NT2/D1 (cell line): ENCODE measurements around the gene SLC20A1.

ENCODE experiments used
- DNase-seq: peaks from one replicate; pipeline ENCODE4 v3.0.0-alpha.2; 2011; ENCODE audit warnings: low read depth, low spot score
- H3K27me3 ChIP-seq: 2 replicates; pipeline ENCODE4 v1.6.0; 2011; ENCODE audit warnings: mild to moderate bottlenecking; ENCODE audit not compliant: insufficient read length, insufficient read depth
- H3K36me3 ChIP-seq: 2 replicates; pipeline ENCODE4 v1.6.1; 2011; ENCODE audit warnings: mild to moderate bottlenecking, low read length, mixed read lengths; ENCODE audit not compliant: insufficient read depth, insufficient read length
- H3K4me1 ChIP-seq: 2 replicates; pipeline ENCODE4 v1.5.1; 2011; ENCODE audit not compliant: insufficient read depth, insufficient read length
- H3K4me3 ChIP-seq: 2 replicates; pipeline ENCODE4 v1.5.1; 2011; ENCODE audit warnings: low read depth; ENCODE audit not compliant: insufficient read length
- H3K9ac ChIP-seq: 2 replicates; pipeline ENCODE4 v1.6.0; 2011; ENCODE audit warnings: low read depth; ENCODE audit not compliant: insufficient read length
- H3K9me3 ChIP-seq: 2 replicates; pipeline ENCODE4 v1.5.1; 2011; ENCODE audit warnings: mild to moderate bottlenecking, low read length; ENCODE audit not compliant: insufficient read depth
- SUZ12 ChIP-seq: IDR thresholded peaks from 2 replicates; pipeline ENCODE4 v1.6.1; 2011; ENCODE audit not compliant: insufficient read length, insufficient read depth; ENCODE audit errors: extremely low read depth
- YY1 ChIP-seq: IDR thresholded peaks from 2 replicates; pipeline ENCODE4 v1.6.1; 2011; ENCODE audit not compliant: insufficient read length, insufficient read depth
- ZNF274 ChIP-seq: IDR thresholded peaks from 2 replicates; pipeline ENCODE4 v1.6.1; 2011; ENCODE audit warnings: mild to moderate bottlenecking, low read depth, low read length

SLC20A1 gene, protein sequence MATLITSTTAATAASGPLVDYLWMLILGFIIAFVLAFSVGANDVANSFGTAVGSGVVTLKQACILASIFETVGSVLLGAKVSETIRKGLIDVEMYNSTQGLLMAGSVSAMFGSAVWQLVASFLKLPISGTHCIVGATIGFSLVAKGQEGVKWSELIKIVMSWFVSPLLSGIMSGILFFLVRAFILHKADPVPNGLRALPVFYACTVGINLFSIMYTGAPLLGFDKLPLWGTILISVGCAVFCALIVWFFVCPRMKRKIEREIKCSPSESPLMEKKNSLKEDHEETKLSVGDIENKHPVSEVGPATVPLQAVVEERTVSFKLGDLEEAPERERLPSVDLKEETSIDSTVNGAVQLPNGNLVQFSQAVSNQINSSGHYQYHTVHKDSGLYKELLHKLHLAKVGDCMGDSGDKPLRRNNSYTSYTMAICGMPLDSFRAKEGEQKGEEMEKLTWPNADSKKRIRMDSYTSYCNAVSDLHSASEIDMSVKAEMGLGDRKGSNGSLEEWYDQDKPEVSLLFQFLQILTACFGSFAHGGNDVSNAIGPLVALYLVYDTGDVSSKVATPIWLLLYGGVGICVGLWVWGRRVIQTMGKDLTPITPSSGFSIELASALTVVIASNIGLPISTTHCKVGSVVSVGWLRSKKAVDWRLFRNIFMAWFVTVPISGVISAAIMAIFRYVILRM

DNA sequence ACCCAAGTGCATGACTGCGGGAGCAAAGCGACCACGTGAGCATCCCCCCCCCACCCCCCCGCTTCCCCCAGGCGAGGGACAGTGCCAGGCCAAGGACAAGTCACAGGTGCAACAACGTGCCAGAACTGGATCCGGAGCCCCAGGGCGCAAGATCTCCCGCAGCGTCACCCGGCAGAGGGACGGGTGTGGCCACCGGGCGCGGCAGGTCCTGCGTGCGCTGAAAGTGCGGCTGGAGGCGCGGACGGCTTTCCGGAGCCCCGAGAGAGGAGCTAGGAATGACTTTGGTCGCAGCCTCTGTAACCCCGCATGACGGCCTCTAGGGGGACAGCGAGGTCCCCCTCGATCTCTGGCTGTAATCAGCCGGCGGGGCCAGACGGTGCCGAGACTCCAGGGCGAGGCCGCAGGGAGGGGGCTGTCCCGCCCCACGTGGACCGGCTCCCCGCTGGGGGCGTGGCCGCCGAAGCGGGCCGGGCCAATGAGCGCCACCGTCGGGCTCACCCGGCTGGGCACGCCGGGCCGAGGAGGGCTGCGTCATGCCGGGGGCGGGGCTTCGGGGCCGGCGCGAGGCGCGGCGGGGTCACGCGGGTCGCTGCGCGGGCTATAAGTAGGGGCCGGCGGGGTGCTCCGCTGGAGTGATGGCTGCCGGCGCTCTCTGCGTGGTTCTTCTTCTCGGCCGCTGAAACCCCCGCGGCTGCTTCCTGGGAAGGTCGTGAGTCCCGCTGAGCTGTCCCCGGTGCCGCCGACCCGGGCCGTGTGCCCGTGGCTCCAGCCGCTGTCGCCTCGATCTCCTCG is at the start of gene SLC20A1:
Gene SLC20A1 (plus strand): TSS at position 630 of the 792 bp plus-strand sequence. CDS start 890 bp downstream, outside the sequence.
- H3K4me1 ChIP-seq: no peaks in the 10 kb centered on the region
- H3K36me3 ChIP-seq: peaks cover 40% of the 10 kb centered on the region
- DNase-seq: peak; percentile 95
- TF ChIP-seq YY1 (peak; percentile 56), ZNF274 (no peak), SUZ12 (no peak)
- no peaks in the 10 kb centered on the region for H3K9me3 ChIP-seq
- H3K9ac ChIP-seq: peak within 1 kb of the TSS; percentile 94
- peak within 1 kb of the TSS; percentile 87 for H3K4me3 ChIP-seq
- H3K27me3 ChIP-seq: peaks cover 8% of the 10 kb centered on the region

DNA sequence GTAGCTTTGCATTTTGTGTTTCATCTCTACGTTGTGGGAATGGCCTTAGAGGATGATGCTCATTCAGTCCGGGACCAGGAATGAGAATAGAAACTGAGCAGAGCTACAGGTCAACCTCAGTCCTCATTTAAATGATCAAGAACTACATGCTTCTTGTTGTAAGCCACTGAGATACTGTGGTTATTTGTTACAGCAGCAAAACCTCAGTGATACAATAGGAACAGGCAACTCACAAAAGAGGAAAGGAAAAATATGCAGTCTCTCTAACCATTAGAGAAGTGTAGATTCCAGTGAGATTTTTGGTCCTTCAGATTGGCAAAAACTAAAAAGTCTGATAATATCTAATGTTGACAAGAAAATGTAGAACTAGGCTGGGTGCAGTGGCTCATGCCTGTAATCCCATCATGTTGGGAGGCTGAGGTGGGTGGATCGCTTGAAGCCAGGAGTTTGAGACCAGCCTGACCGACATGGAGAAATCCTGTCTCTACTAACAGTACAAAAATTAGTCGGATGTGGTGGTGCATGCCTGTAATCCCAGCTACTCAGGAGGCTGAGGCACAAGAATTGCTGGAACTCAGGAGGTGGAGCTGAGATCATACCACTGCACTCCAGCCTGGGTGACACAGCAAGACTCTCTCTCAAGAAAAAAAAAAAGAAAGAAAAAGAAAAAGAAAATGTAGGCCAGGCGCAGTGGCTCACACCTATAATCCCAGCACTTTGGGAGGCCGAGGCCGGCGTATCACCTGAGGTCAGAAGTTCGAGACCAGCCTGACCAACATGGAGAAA is 48.0 kb upstream of the SLC20A1 start:
- no peak for DNase-seq
- Histone ChIP-seq H3K9ac (no peak overlapping the region), H3K4me3 (no peak overlapping the region), H3K4me1 (no peaks in the 10 kb centered on the region), H3K27me3 (no peaks in the 10 kb centered on the region), H3K9me3 (peaks cover 8% of the 10 kb centered on the region), H3K36me3 (peaks cover 4% of the 10 kb centered on the region)
- TF ChIP-seq ZNF274 (no peak), SUZ12 (no peak), YY1 (no peak)

DNA sequence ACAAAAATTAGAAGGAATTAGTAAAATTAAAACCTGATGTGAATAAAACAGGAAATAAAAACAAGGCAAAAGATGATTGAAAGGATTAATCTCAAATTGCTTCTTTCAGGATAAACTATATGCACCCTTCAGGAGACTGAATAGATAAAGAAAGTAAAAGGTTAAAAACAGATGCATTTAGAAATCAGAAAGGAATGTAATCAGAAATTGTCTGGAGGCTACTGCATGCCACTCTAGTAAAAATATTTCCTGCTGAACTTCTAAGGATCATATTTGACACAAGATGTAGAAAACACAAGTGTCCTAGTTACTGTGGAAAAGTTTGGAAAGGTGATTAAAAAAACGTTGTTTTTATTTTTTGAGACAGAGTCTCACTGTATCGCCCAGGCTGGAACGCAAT is 45.1 kb upstream of the SLC20A1 start:
- Histone ChIP-seq H3K4me1 (no peaks in the 10 kb centered on the region), H3K9me3 (peaks cover 8% of the 10 kb centered on the region), H3K4me3 (no peak overlapping the region), H3K36me3 (no peaks in the 10 kb centered on the region), H3K27me3 (no peaks in the 10 kb centered on the region), H3K9ac (no peak overlapping the region)
- TF ChIP-seq YY1: no peak
- TF ChIP-seq SUZ12: no peak
- TF ChIP-seq ZNF274: no peak
- no peak for DNase-seq

DNA sequence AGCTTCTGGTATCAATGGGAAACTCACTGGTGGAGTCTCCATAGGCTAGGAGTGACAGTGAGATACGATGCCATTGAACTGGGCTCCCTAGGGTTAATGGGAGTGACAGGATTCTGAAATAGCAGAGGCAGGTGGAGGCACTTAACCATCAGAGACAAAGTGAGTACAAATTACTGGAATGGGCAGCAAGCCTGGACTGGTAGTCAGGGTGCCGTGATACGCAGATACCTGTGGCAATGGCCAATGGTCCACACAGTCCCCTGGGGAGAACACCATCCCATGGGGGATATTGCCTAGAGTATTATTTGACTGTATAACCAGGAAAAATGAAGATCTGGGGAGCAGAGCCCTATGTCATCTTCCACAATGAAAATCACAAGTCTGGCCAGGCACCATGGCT is 44.0 kb upstream of the SLC20A1 start:
- DNase-seq: no peak
- Histone ChIP-seq H3K4me1 (peaks cover under 1% of the 10 kb centered on the region), H3K27me3 (no peaks in the 10 kb centered on the region), H3K9ac (no peak overlapping the region), H3K36me3 (no peaks in the 10 kb centered on the region), H3K4me3 (no peak overlapping the region), H3K9me3 (peaks cover 8% of the 10 kb centered on the region)
- TF ChIP-seq SUZ12: no peak
- TF ChIP-seq YY1: no peak
- TF ChIP-seq ZNF274: no peak

DNA sequence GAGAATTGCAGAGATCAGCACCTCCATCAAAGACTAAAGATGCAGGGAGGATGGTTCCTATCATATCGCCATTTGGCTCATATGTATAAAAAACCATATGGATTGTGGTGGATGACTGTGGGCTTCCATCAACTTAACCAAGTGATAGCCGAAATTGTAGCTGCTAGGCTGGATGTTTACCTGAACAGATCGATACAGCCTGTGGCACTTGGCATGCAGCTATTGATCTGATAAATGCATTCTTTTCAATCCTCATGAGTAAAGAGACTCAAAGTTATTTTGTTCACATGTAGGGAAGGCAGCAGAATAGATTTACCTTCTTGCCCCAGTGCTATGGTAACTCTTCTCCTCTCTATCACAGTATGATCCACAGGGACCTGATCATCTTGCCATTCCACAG is 42.8 kb upstream of the SLC20A1 start:
- Histone ChIP-seq H3K4me1 (peaks cover 2% of the 10 kb centered on the region), H3K36me3 (no peaks in the 10 kb centered on the region), H3K27me3 (no peaks in the 10 kb centered on the region), H3K9ac (no peak overlapping the region), H3K4me3 (no peak overlapping the region), H3K9me3 (no peaks in the 10 kb centered on the region)
- TF ChIP-seq SUZ12: no peak
- no peak for TF ChIP-seq YY1
- no peak for TF ChIP-seq ZNF274
- DNase-seq: no peak

DNA sequence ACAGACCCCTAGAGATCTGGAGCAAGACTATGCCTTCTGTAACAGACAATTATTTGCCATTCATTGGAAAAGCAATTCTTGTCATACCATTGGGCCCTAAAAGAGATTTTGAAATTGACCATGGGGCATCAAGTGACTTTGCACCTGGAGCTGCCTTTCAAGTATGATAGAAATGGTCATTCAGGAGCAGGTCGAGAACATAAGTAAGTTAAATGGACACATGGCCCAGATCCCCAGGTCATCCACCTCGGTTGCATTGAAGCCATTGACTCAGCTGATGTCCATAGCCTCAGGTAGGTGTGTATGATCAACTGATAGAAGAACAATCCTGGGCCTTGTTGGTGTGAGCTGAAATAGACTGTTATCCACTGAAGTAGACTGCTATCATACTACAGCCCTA is 42.0 kb upstream of the SLC20A1 start:
- Histone ChIP-seq H3K27me3 (no peaks in the 10 kb centered on the region), H3K9ac (no peak overlapping the region), H3K9me3 (no peaks in the 10 kb centered on the region), H3K36me3 (no peaks in the 10 kb centered on the region), H3K4me3 (no peak overlapping the region), H3K4me1 (peaks cover 2% of the 10 kb centered on the region)
- DNase-seq: no peak
- no peak for TF ChIP-seq SUZ12
- no peak for TF ChIP-seq ZNF274
- no peak for TF ChIP-seq YY1
